ENCODE measurements around the gene SPCS2.
"Not testable (repeated sequence)": the region's sequence is repeated elsewhere in the genome, so short reads cannot be mapped to it uniquely, and the experiment has no call there.

The SPCS2 gene

DNA sequence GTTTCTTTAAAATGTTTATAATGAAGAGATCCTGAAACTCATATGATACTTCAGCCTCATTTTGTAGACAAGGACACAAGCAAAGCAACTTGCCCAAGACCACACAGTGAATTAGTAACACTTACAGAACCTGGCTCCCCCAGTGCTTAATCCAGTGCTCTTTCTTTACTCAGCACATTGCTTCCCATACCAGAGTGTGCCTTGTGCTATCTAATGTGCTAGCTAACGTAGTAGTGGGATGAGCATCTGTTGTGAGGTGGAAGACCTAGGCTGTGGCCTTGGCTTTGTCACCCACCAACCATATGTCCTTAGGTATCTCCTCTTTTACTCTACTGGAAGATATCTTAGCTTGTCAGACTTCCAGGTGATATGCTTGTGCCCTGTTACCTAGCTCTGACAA, 5.1 kb downstream of the SPCS2 start:
- H3K4me3 ChIP-seq (ENCODE audit: low read depth, low read length) = no peak overlapping the region
- TF ChIP-seq, protein P1, sequence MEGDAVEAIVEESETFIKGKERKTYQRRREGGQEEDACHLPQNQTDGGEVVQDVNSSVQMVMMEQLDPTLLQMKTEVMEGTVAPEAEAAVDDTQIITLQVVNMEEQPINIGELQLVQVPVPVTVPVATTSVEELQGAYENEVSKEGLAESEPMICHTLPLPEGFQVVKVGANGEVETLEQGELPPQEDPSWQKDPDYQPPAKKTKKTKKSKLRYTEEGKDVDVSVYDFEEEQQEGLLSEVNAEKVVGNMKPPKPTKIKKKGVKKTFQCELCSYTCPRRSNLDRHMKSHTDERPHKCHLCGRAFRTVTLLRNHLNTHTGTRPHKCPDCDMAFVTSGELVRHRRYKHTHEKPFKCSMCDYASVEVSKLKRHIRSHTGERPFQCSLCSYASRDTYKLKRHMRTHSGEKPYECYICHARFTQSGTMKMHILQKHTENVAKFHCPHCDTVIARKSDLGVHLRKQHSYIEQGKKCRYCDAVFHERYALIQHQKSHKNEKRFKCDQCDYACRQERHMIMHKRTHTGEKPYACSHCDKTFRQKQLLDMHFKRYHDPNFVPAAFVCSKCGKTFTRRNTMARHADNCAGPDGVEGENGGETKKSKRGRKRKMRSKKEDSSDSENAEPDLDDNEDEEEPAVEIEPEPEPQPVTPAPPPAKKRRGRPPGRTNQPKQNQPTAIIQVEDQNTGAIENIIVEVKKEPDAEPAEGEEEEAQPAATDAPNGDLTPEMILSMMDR (IDR thresholded peaks at IDR 0.05; ENCODE audit: control insufficient read depth, extremely low read depth, insufficient read depth) = no peak
- no peak for DNase-seq (ENCODE audit: low read depth)

DNA sequence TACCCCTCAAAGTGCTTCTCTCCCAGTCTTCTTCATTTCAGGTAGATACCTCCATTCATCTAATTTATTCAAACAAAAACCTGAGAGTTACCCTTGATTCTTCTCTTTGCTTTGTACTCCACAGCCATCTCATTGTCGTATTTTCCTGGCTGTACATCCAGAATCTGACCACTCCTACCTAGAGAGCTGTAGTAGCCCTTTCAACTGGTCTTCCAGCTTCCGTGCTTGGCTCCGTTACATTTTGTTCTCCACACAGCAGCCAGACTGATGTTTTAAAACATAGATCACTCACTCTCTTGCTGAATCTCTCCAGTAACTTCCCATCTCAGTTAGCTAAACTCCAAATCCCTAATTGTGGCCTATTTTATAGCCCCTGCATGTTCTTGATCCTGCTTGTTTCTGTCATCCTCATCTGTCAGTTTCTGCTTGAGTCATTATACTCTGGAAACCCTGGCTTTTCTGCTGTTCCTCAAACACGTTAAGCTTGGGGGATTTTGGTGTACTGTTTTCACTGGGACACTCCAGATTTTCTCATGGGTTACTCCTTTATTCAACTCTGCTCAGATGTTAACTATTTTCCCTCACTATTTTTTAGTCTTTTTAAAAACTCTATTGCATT, 7.4 kb downstream of the SPCS2 start:
- no peak for DNase-seq (ENCODE audit: low read depth)
- H3K4me3 ChIP-seq (ENCODE audit: low read depth, low read length) = no peak overlapping the region
- TF ChIP-seq, protein P1 (IDR thresholded peaks at IDR 0.05; ENCODE audit: control insufficient read depth, extremely low read depth, insufficient read depth) = no peak

DNA sequence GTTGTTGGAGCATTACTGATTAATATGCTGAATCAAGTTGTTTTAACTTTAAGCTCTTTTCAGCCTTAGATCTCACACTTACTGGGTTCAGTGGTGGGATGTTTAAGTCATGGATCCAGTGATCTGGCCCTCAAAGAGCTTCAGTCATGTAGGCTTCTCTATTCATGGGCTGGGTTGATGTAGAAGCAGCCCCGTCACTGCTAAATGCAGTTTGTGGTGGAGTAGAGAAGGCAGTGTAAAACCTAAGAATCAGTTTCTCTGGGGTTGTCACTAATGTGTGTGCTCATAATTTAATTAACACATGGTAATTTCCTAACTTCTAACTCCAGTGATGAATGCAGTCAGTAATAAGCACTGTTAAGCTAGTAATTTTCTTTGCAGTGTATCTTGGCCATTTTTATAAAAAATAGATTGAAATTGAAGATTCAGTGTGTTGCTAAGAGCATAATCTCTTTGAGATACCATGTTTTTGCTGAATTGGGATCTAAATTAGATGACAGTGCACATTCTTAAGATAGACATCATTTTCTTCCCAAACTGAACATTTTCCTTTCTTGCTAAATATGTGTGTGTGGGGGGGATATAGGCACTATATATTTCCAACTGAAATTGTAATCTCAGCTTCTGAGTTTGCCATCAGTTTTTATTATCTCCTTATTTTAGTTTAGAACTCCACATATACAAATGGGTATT, 9.0 kb downstream of the SPCS2 start:
- TF ChIP-seq, protein P1 (IDR thresholded peaks at IDR 0.05; ENCODE audit: control insufficient read depth, extremely low read depth, insufficient read depth) = no peak
- no peak overlapping the region for H3K4me3 ChIP-seq (ENCODE audit: low read depth, low read length)
- DNase-seq (ENCODE audit: low read depth) = no peak

GRCh38 chr11:74960128-74960527, 11.1 kb downstream of the SPCS2 start:
- H3K4me3 ChIP-seq (ENCODE audit: low read depth, low read length); DNase-seq (ENCODE audit: low read depth): not testable (repeated sequence)

GRCh38 chr11:74966651-74967050, 17.6 kb downstream of the SPCS2 start:
- DNase-seq (ENCODE audit: low read depth) = no peak
- H3K4me3 ChIP-seq (ENCODE audit: low read depth, low read length) = no peak overlapping the region
- TF ChIP-seq, protein P1 (IDR thresholded peaks at IDR 0.05; ENCODE audit: control insufficient read depth, extremely low read depth, insufficient read depth) = no peak

DNA sequence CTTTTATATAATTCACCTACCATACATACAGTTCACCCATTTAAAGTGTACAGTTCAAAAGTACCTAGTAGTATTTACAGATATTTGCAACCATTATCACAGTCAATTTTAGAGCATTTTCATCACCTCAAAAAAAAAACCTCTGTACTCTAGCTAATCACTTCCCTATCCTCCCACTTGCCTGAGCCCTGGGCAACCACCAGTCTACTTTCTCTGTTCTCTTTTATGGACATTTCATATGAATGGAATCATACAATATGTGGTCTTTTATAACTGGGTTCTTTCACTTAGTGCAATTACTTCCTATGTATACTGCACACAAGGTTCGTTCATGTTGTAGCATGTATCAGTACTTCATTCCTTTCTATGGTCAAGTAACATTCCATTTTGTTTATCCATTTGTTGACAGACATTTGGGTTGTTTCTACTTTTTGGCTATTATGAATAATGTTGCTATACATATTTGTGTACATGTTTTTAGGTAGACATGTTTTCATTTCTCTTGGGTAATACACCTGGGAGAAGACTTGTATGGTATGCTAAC, 21.9 kb downstream of the SPCS2 start:
- no peak for DNase-seq (ENCODE audit: low read depth)
- TF ChIP-seq, protein P1 (IDR thresholded peaks at IDR 0.05; ENCODE audit: control insufficient read depth, extremely low read depth, insufficient read depth) = no peak
- no peak overlapping the region for H3K4me3 ChIP-seq (ENCODE audit: low read depth, low read length)

DNA sequence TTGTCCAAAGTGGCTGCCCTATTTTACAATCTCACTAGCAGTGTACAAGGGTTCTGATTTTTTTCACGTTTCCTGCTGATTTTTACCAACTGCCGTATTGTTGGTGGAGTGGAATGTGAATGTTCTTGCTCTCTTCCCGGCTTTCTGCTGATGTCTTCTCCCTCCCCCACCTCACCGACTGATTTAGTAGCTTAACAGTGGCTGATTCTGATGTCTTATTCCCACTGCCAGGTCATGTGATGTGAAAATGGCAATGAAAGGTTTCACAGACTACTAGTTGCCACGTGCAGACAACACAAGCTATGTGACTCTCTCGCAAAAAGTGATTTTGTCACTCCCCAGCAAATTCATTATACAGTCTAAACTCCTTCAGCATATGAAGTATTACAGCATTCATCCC, 22.4 kb downstream of the SPCS2 start:
- DNase-seq (ENCODE audit: low read depth) = no peak
- H3K4me3 ChIP-seq (ENCODE audit: low read depth, low read length) = no peak overlapping the region
- TF ChIP-seq, protein P1 (IDR thresholded peaks at IDR 0.05; ENCODE audit: control insufficient read depth, extremely low read depth, insufficient read depth) = no peak
